ENCODE results near the gene MAP4K5. TPM values are rescaled to one million over a fixed set of nuclear protein-coding genes. Genes with fewer than 3 reads are reported as not detected.
A peak's percentile ranks its signal among the peaks of the same experiment; 100 is the strongest.
"Not testable (repeated sequence)": the region's sequence is repeated elsewhere in the genome, so short reads cannot be mapped to it uniquely, and the experiment has no call there.

MAP4K5 gene
- polyA plus RNA-seq, 3 donors: 5.0 to 9.1 (median 7.7) TPM

DNA sequence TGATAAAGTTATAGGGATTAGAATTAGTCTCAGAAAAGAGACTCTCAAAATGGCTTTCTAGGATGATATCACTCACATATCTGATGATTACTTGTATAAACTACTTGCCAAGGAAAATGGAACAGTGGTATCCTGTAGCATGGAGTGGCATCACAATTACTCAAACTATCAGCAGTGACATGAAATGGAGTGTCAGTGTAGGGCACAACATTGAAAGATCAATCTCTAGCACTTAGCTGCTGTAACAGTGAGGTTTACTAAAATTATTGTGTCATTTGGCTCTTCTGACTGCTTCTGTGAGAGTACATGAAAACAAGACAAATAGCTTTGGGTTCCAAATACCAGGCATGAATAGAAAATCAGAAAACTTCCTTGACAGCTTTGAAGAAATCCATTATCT lies 6.7 kb upstream of the MAP4K5 start:
- DNase-seq: no peak
- H3K36me3 Mint-ChIP-seq: peaks cover 0 to 1% of the 10 kb centered on the region in 2 donors
- TF ChIP-seq, protein P1, sequence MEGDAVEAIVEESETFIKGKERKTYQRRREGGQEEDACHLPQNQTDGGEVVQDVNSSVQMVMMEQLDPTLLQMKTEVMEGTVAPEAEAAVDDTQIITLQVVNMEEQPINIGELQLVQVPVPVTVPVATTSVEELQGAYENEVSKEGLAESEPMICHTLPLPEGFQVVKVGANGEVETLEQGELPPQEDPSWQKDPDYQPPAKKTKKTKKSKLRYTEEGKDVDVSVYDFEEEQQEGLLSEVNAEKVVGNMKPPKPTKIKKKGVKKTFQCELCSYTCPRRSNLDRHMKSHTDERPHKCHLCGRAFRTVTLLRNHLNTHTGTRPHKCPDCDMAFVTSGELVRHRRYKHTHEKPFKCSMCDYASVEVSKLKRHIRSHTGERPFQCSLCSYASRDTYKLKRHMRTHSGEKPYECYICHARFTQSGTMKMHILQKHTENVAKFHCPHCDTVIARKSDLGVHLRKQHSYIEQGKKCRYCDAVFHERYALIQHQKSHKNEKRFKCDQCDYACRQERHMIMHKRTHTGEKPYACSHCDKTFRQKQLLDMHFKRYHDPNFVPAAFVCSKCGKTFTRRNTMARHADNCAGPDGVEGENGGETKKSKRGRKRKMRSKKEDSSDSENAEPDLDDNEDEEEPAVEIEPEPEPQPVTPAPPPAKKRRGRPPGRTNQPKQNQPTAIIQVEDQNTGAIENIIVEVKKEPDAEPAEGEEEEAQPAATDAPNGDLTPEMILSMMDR (IDR thresholded peaks at IDR 0.05): no peak
- H3K27me3 ChIP-seq (ENCODE audit: control insufficient read depth in 2 of 2, insufficient read depth in 2 of 2, low read length in 2 of 2): no peaks in the 10 kb centered on the region
- no peaks in the 10 kb centered on the region for H3K36me3 ChIP-seq (replicated peaks in 1 of 2; ENCODE audit: control insufficient read depth in 1 of 2, insufficient read depth in 2 of 2, low read length in 2 of 2)
- H3K27ac ChIP-seq (ENCODE audit: low read depth in 1 of 2, low read length in 2 of 2): no peak overlapping the region
- H3K4me2 ChIP-seq (replicated peaks; ENCODE audit: extremely low read depth, low read length, poor library complexity, severe bottlenecking): no peak overlapping the region
- H3K4me3 Mint-ChIP-seq: no peak overlapping the region
- no peak overlapping the region for H3K27ac Mint-ChIP-seq
- no peak overlapping the region for H3K9ac ChIP-seq (ENCODE audit: insufficient read depth, low read length, poor library complexity, severe bottlenecking)
- peaks cover 0 to 4% (median 0%) of the 10 kb centered on the region in 3 donors for H3K27me3 Mint-ChIP-seq (ENCODE audit: low read depth in 3 of 3)
- H4K20me1 ChIP-seq (ENCODE audit: insufficient read depth, low read length): no peaks in the 10 kb centered on the region
- no peaks in the 10 kb centered on the region for H3K9me3 ChIP-seq (replicated peaks in 1 of 2; ENCODE audit: control insufficient read depth in 1 of 2, insufficient read depth in 1 of 2, low read length in 2 of 2)
- no peaks in the 10 kb centered on the region for H3K4me1 ChIP-seq (ENCODE audit: control insufficient read depth in 1 of 2, insufficient read depth in 2 of 2, low read length in 2 of 2)
- H3K79me2 ChIP-seq (ENCODE audit: insufficient read depth, low read length): no peaks in the 10 kb centered on the region
- H3K4me1 Mint-ChIP-seq: peaks cover 7% of the 10 kb centered on the region
- no peak overlapping the region for H3K4me3 ChIP-seq (replicated peaks in 1 of 3; ENCODE audit: low read depth in 2 of 3, low read length in 3 of 3)
- H3K9me3 Mint-ChIP-seq: peaks cover 0 to 13% (median 0%) of the 10 kb centered on the region in 7 donors
- intact Hi-C loops (cut with micrococcal nuclease): loop anchor here in 1 of 2 donors (10.0 kb wide), 2 partner anchors 236 to 304 kb away; partner anchors contain the start of gene SOS2
- no peak overlapping the region for H2AFZ ChIP-seq (ENCODE audit: insufficient read depth, low read depth, low read length, poor library complexity, severe bottlenecking)

DNA sequence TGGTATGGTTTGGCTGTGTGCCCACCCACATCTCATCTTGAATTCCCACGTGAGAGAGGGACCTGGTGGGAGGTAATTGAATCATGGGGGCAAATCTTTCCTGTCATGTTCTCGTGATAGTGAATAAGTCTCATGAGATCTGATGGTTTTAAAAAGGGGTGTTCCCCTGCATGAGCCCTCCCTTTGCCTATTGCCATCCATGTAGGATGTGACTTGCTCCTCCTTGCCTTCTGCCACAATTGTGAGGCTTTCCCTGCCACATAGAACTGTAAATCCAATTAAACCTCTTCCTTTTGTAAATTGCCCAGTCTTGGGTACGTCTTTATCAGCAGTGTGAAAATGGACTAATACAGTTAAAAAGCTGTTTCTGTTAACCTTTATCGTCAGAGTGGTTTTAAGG lies 5.7 kb upstream of the MAP4K5 start:
- not testable (repeated sequence) for H3K27me3 ChIP-seq (ENCODE audit: control insufficient read depth in 2 of 2, insufficient read depth in 2 of 2, low read length in 2 of 2); H3K27ac ChIP-seq (ENCODE audit: low read depth in 1 of 2, low read length in 2 of 2); H3K27me3 Mint-ChIP-seq (ENCODE audit: low read depth in 3 of 3); DNase-seq; H3K4me1 ChIP-seq (ENCODE audit: control insufficient read depth in 1 of 2, insufficient read depth in 2 of 2, low read length in 2 of 2); H3K4me3 Mint-ChIP-seq; H3K79me2 ChIP-seq (ENCODE audit: insufficient read depth, low read length); H2AFZ ChIP-seq (ENCODE audit: insufficient read depth, low read depth, low read length, poor library complexity, severe bottlenecking); H4K20me1 ChIP-seq (ENCODE audit: insufficient read depth, low read length); H3K4me3 ChIP-seq (replicated peaks in 1 of 3; ENCODE audit: low read depth in 2 of 3, low read length in 3 of 3); H3K36me3 ChIP-seq (replicated peaks in 1 of 2; ENCODE audit: control insufficient read depth in 1 of 2, insufficient read depth in 2 of 2, low read length in 2 of 2); H3K9me3 ChIP-seq (replicated peaks in 1 of 2; ENCODE audit: control insufficient read depth in 1 of 2, insufficient read depth in 1 of 2, low read length in 2 of 2); H3K36me3 Mint-ChIP-seq; H3K4me2 ChIP-seq (replicated peaks; ENCODE audit: extremely low read depth, low read length, poor library complexity, severe bottlenecking); H3K9ac ChIP-seq (ENCODE audit: insufficient read depth, low read length, poor library complexity, severe bottlenecking)
- WGBS (ENCODE audit: insufficient coverage): 100% methylated on average over 1 of the region's 4 CpGs
- peaks cover 0 to 13% (median 0%) of the 10 kb centered on the region in 7 donors for H3K9me3 Mint-ChIP-seq
- peak overlapping the region in 1 of 7 donors; percentile 2 for H3K27ac Mint-ChIP-seq
- peaks cover 15% of the 10 kb centered on the region for H3K4me1 Mint-ChIP-seq
- intact Hi-C loops (cut with micrococcal nuclease): loop anchor here in 1 of 2 donors (10.0 kb wide), 2 partner anchors 237 to 303 kb away; partner anchors contain the start of gene SOS2

All from CD14-positive monocyte (primary cell).